HEK293 (cell line): ENCODE measurements around the gene NUDT4.

ENCODE experiments used
- CTCF ChIA-PET: fragments of 350-600 bp; formaldehyde crosslinking; extraction: SDS; loops from one replicate; lab custom pipeline; 2021; ENCODE audit warnings: antibody characterized with exemption; lab: Yijun Ruan, JAX
- POLR2A ChIA-PET: fragments of 300-600 bp; formaldehyde crosslinking; extraction: SDS; loops from one replicate; lab custom pipeline; 2020; ENCODE audit warnings: antibody characterized with exemption, inconsistent platforms; lab: Yijun Ruan, JAX
- H3K27ac ChIP-seq: fragments of 200-500 bp; sonication (Bioruptor generic); 2 replicates; pipeline ENCODE4 v1.5.1; 2014; ENCODE audit warnings: low read depth, low read length, control low read depth, inconsistent platforms; ENCODE audit errors: extremely low read depth
- H3K36me3 ChIP-seq, 2 experiments: fragments of 200-500 bp in 1 of 2; sonication (Bioruptor generic) in 1 of 2; 1 replicate in 1 of 2; 2 replicates in 1 of 2; pipeline ENCODE4 v1.5.1; 2014 to 2017; ENCODE audit warnings: inconsistent platforms in 2 of 2, low read length in 2 of 2; ENCODE audit not compliant: control insufficient read depth in 2 of 2, insufficient read depth in 1 of 2
- H3K4me1 ChIP-seq: fragments of 200-500 bp; sonication (Bioruptor generic); 2 replicates; pipeline ENCODE4 v1.5.1; 2014; ENCODE audit warnings: mild to moderate bottlenecking, low read length, inconsistent platforms; ENCODE audit not compliant: control insufficient read depth, insufficient read depth
- H3K4me3 ChIP-seq: 2 replicates; pipeline ENCODE4 v1.5.1; 2011; ENCODE audit warnings: low read depth, mild to moderate bottlenecking, control low read depth, low read length, moderate library complexity
- H3K9me3 ChIP-seq: fragments of 200-500 bp; sonication (Bioruptor generic); 2 replicates; pipeline ENCODE4 v1.5.1; 2014; ENCODE audit warnings: low read depth, low read length, inconsistent platforms; ENCODE audit not compliant: control insufficient read depth, insufficient read depth
- TCF7L2 ChIP-seq: IDR thresholded peaks from 2 replicates; pipeline ENCODE4 v1.6.1; 2011; ENCODE audit warnings: low read depth, mild to moderate bottlenecking, inconsistent platforms, low read length, moderate library complexity, borderline replicate concordance
- ZFHX2 ChIP-seq: fragments of 450-650 bp; formaldehyde crosslinking; conservative IDR thresholded peaks from 2 replicates; pipeline ENCODE4 v1.5.1; 2016; ENCODE audit warnings: missing biosample characterization, missing genetic modification characterization
- ZFP3 ChIP-seq: fragments of 450-650 bp; formaldehyde crosslinking; IDR thresholded peaks from 2 replicates; pipeline ENCODE4 v1.5.1; 2016; ENCODE audit warnings: low read depth, missing biosample characterization, missing genetic modification characterization
- ZNF114 ChIP-seq: fragments of 450-650 bp; formaldehyde crosslinking; IDR thresholded peaks from 2 replicates; pipeline ENCODE4 v1.5.0; 2017; ENCODE audit warnings: missing biosample characterization, missing genetic modification characterization
- ZNF140 ChIP-seq: fragments of 450-650 bp; formaldehyde crosslinking; IDR thresholded peaks from 2 replicates; pipeline ENCODE4 v1.5.1; 2016; ENCODE audit warnings: missing biosample characterization, missing genetic modification characterization
- ZNF501 ChIP-seq: fragments of 450-650 bp; formaldehyde crosslinking; IDR thresholded peaks from 2 replicates; pipeline ENCODE4 v1.5.1; 2016; ENCODE audit warnings: missing biosample characterization, missing genetic modification characterization
- ZNF521 ChIP-seq: fragments of 450-650 bp; formaldehyde crosslinking; IDR thresholded peaks from 2 replicates; pipeline ENCODE4 v1.5.1; 2017; ENCODE audit warnings: missing biosample characterization, mild to moderate bottlenecking, missing genetic modification characterization
- ZNF555 ChIP-seq: fragments of 450-650 bp; formaldehyde crosslinking; conservative IDR thresholded peaks from 2 replicates; pipeline ENCODE4 v1.5.1; 2017; ENCODE audit warnings: missing biosample characterization, mild to moderate bottlenecking, missing genetic modification characterization, inconsistent platforms
- ZNF610 ChIP-seq: fragments of 450-650 bp; formaldehyde crosslinking; IDR thresholded peaks from 2 replicates; pipeline ENCODE4 v1.5.1; 2016; ENCODE audit warnings: missing biosample characterization, missing genetic modification characterization, borderline replicate concordance
- ZXDB ChIP-seq: fragments of 450-650 bp; formaldehyde crosslinking; IDR thresholded peaks from 2 replicates; pipeline ENCODE4 v1.5.1; 2016; ENCODE audit warnings: missing biosample characterization, missing genetic modification characterization
- TF ChIP-seq, protein P1 (sequence below): fragments of 450-650 bp; formaldehyde crosslinking; IDR thresholded peaks from 2 replicates; pipeline ENCODE4 v1.5.1; 2017; ENCODE audit warnings: missing biosample characterization, missing genetic modification characterization
- TF ChIP-seq, protein P2 (sequence below): fragments of 450-650 bp; formaldehyde crosslinking; IDR thresholded peaks from 2 replicates; pipeline ENCODE4 v1.5.1; 2016; ENCODE audit warnings: missing biosample characterization, missing genetic modification characterization
- TF ChIP-seq, protein P3 (sequence below): fragments of 450-650 bp; formaldehyde crosslinking; IDR thresholded peaks from 2 replicates; pipeline ENCODE4 v1.5.1; 2016; ENCODE audit warnings: missing biosample characterization, missing genetic modification characterization

The NUDT4 gene

DNA sequence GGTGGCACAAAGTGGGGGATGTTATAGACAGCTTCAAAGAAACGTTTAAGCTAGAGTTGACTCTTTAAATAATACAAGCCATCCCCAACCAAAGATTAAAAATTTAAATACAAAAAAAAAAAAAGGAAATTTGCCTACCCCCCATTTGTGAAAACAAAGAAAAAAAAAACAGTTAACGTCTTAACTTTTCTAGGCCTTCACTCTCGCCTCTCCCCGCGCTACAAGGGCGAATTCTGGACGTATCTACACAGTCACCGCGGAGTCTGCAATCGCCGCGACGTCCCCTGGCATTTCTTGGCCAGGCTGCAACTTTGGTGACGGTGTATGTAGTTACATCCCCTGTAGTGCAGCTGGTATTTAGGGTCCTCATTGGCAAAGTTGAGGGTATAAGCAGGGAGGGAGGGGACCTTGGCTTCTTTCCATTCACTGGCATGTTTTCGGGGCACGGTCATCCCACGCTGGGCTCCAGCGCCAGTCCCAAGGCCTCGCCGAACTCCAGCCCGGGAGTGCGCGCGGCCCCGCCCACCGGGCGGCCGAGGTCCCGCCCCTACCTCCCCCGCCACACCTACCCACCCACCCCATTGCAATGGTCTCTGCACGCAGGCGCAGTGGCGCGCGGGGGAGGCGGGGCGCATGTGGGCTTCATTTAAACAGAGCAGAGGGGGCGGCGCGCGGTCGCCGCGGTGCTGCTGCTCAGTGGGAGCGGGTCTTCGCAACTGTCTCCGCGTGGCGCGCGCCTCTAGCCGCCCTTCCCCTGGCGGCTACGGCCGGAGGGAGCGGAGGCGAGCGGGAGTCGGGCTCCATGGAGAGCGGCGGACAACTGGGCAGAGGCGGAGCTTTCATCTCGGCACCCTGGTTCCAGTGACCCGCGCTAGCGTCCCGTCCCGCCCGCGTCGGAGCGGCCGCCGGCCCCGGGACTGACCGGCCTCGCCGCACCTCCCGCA is at the start of gene NUDT4 (continued):
- TF ChIP-seq, protein P1, sequence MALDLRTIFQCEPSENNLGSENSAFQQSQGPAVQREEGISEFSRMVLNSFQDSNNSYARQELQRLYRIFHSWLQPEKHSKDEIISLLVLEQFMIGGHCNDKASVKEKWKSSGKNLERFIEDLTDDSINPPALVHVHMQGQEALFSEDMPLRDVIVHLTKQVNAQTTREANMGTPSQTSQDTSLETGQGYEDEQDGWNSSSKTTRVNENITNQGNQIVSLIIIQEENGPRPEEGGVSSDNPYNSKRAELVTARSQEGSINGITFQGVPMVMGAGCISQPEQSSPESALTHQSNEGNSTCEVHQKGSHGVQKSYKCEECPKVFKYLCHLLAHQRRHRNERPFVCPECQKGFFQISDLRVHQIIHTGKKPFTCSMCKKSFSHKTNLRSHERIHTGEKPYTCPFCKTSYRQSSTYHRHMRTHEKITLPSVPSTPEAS (tag by site-specific recombination): no peak

- no peaks in the 10 kb centered on the region for H3K9me3 ChIP-seq
- H3K4me1 ChIP-seq: no peaks in the 10 kb centered on the region
- POLR2A ChIA-PET: no interaction called here
- H3K27ac ChIP-seq: no peak overlapping the region
- H3K36me3 ChIP-seq: no peaks in the 10 kb centered on the region
- CTCF ChIA-PET: no interaction called here
- no peak overlapping the region for H3K4me3 ChIP-seq
- TF ChIP-seq, protein P2, sequence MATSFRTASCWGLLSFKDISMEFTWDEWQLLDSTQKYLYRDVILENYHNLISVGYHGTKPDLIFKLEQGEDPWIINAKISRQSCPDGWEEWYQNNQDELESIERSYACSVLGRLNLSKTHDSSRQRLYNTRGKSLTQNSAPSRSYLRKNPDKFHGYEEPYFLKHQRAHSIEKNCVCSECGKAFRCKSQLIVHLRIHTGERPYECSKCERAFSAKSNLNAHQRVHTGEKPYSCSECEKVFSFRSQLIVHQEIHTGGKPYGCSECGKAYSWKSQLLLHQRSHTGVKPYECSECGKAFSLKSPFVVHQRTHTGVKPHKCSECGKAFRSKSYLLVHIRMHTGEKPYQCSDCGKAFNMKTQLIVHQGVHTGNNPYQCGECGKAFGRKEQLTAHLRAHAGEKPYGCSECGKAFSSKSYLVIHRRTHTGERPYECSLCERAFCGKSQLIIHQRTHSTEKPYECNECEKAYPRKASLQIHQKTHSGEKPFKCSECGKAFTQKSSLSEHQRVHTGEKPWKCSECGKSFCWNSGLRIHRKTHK (tag by site-specific recombination): no peak
- TF ChIP-seq ZFHX2: 0 out of 2 replicates have a peak, but pooled peaks have one; percentile 12
These were observed 44.7 kb upstream of the NUDT4 start for GRCh38 chr12:93333054-93333453.

GRCh38 chr12:93333828-93334227 is 43.9 kb upstream of the NUDT4 start:
- Histone ChIP-seq H3K27ac (no peak overlapping the region), H3K4me3 (no peak overlapping the region), H3K36me3 (no peaks in the 10 kb centered on the region), H3K4me1 (no peaks in the 10 kb centered on the region), H3K9me3 (no peaks in the 10 kb centered on the region)
- POLR2A ChIA-PET: no interaction called here
- CTCF ChIA-PET: no interaction called here
- no peak for TF ChIP-seq ZNF521 (tag by site-specific recombination)
- no peak for TF ChIP-seq ZFP3 (tag by site-specific recombination)
- TF ChIP-seq, protein P3, sequence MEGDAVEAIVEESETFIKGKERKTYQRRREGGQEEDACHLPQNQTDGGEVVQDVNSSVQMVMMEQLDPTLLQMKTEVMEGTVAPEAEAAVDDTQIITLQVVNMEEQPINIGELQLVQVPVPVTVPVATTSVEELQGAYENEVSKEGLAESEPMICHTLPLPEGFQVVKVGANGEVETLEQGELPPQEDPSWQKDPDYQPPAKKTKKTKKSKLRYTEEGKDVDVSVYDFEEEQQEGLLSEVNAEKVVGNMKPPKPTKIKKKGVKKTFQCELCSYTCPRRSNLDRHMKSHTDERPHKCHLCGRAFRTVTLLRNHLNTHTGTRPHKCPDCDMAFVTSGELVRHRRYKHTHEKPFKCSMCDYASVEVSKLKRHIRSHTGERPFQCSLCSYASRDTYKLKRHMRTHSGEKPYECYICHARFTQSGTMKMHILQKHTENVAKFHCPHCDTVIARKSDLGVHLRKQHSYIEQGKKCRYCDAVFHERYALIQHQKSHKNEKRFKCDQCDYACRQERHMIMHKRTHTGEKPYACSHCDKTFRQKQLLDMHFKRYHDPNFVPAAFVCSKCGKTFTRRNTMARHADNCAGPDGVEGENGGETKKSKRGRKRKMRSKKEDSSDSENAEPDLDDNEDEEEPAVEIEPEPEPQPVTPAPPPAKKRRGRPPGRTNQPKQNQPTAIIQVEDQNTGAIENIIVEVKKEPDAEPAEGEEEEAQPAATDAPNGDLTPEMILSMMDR (tag by site-specific recombination): no peak
- TF ChIP-seq ZNF610 (tag by site-specific recombination): no peak

DNA sequence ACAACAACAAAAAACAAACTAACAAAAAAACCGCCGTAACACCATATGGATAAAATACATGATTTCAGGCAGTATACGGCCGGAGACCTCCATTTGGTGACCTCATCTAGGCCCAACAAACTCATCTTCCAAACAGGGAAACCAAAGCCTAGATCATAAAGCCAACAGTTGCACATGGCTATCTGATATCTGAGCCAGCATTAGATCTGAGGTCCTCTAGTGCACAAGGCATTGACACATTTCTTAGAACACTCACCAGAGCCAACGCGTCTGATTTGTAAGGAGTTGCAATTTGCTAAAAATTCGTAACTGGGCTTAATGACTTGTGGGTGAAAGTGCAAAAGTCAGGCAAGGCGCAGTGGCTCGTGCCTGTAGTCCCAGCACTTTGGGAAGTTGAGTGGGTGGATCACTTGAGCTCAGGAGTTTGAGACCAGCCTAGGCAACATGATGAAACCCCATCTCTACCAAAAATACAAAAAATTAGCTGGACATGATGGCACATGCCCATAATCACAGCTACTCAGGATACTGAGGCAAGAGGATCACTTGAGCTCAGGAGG is 42.0 kb upstream of the NUDT4 start:
- ChIA-PET POLR2A (no interaction called here), CTCF (no interaction called here)
- H3K4me1 ChIP-seq: no peaks in the 10 kb centered on the region
- TF ChIP-seq ZNF140 (tag by site-specific recombination): no peak
- no peak for TF ChIP-seq ZNF501 (tag by site-specific recombination)
- TF ChIP-seq ZNF114 (tag by site-specific recombination): no peak
- no peak for TF ChIP-seq TCF7L2
- TF ChIP-seq ZNF555 (tag by site-specific recombination): no peak
- peak; percentile 52; the same call in 1 of the 2 replicates for TF ChIP-seq ZFHX2
- TF ChIP-seq ZXDB (tag by site-specific recombination): no peak
- no peak overlapping the region for H3K27ac ChIP-seq
- no peaks in the 10 kb centered on the region for H3K9me3 ChIP-seq
- H3K4me3 ChIP-seq: no peak overlapping the region
- H3K36me3 ChIP-seq: no peaks in the 10 kb centered on the region
